GM12873 (cell line): ENCODE results near the gene PACS2.

Experiments used
- TF ChIP-seq, protein P1 (sequence below): IDR thresholded peaks from 2 replicates; pipeline ENCODE4 v1.5.1; 2012; ENCODE audit warnings: low read depth, mild to moderate bottlenecking, moderate library complexity, low read length, control low read depth; ENCODE audit not compliant: insufficient read depth; ENCODE audit errors: missing control alignments

PACS2 gene

GRCh38 chr14:105420101-105420973, 105.8 kb downstream of the PACS2 start:
- TF ChIP-seq, protein P1, sequence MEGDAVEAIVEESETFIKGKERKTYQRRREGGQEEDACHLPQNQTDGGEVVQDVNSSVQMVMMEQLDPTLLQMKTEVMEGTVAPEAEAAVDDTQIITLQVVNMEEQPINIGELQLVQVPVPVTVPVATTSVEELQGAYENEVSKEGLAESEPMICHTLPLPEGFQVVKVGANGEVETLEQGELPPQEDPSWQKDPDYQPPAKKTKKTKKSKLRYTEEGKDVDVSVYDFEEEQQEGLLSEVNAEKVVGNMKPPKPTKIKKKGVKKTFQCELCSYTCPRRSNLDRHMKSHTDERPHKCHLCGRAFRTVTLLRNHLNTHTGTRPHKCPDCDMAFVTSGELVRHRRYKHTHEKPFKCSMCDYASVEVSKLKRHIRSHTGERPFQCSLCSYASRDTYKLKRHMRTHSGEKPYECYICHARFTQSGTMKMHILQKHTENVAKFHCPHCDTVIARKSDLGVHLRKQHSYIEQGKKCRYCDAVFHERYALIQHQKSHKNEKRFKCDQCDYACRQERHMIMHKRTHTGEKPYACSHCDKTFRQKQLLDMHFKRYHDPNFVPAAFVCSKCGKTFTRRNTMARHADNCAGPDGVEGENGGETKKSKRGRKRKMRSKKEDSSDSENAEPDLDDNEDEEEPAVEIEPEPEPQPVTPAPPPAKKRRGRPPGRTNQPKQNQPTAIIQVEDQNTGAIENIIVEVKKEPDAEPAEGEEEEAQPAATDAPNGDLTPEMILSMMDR = no peak

DNA sequence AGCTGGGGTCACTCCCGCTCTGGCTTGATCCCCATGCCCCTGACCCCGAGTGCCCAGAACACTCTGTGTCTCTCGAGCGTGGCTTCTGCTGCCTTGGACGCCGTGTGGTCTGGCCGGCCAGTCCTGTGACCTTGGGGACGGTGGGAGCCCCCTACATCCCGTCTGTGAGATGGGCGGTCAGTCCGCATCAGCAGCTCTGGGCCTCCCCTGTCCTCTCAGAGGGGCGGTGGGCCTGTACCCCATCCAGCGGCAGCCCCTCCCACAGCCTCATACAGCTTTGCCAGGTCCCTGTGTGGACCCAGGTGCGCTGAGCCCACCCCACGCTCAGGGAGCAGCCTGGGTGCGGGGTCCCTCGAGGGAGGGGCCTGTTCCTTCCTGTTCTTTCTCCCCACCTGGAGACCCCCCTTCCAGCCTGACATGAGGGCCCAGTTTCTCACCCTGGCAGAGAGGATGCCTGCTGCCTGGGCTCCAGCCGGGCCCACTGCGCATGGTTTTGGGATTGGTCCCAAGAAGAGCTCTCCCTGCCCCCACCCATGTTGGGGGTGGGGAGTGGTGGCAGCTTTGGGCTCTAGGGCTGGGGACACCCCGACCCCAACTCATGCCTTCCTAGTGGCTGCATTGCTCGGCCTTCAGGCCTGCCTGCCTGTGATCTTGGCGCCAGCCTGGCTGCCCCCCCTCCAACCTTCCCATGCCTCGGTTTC, 106.6 kb downstream of the PACS2 start:
- TF ChIP-seq, protein P1 = no peak

DNA sequence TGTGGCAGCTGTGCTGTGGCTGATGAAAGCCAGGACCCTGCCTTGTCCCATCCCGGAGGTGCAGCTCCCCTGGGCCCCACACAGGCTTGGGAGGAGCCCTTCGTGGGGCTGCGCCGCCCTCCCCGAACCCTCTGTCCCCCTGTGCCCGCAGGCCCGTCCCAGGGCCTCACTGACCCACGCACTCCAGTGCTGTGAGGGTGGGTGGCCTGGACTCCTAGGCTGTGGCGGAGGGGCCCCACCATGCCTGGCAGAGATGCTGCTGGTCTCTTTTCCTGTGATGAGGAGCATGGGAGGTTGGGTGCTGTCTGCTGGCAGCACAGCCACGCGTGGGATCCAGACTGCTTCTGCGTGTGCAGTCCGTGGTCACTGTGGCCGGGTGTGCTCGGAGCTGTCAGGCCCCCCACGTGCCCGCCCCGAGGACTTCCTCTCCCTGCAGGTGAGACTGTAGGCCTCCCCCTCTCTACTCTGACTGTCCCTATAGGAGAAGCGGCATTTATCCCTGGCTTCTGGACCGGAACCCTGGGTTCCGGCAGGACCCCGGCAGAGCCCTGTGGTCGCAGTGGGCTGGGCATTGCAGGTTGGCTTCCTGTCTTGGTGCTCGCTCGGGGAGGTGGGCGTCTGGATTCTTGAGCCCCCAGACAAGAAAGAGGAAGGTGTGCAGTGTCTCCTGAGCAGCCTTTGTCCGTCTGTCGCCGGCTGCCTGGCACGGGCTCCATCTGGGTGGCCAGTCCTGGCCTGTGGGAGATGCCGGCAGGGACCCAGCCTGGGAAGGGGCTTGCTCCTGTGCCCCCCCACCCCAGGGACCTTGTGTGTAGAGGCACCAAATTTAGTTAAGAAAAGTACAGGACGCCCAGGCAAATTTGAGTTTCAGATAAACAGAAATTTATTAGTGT, 107.4 kb downstream of the PACS2 start:
- TF ChIP-seq, protein P1 = no peak

DNA sequence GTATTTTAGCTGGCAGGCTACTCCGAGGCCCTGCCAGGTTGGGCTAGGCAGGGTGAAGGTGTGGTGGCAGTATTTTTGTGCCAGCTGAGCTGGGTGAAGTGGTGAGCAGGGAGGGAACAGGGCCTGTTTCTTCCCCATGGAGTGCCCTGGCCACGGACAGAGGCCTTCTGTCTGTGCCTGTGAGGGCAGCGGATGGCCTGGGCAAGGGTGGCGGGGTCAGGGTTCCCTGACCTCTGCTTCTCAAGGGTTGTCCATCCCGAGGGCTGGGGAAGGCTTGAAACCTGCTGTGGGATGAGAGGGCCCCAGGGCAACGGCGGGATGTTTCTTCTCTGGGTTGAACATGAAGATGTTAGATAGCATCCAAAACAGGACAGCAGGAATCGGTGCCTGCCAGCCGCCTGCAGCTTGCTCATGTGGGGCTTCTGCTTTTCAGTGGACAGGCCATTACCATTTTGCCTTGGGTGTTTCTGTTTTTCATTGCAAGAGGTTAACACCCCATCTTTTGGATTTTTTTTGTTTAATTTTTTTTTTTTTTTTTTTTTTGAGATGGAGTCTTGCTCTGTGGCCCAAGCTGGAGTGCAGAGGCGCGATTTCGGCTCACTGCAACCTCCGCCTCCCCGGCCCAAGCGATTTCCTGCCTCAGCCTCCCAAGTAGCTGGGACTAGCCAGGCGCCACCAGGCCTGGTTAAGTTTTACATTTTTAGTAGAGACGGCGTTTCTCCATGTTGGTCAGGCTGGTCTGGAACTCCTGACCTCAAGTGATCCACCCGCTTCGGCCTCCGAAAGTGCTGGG, 108.3 kb downstream of the PACS2 start:
- TF ChIP-seq, protein P1 = no peak

DNA sequence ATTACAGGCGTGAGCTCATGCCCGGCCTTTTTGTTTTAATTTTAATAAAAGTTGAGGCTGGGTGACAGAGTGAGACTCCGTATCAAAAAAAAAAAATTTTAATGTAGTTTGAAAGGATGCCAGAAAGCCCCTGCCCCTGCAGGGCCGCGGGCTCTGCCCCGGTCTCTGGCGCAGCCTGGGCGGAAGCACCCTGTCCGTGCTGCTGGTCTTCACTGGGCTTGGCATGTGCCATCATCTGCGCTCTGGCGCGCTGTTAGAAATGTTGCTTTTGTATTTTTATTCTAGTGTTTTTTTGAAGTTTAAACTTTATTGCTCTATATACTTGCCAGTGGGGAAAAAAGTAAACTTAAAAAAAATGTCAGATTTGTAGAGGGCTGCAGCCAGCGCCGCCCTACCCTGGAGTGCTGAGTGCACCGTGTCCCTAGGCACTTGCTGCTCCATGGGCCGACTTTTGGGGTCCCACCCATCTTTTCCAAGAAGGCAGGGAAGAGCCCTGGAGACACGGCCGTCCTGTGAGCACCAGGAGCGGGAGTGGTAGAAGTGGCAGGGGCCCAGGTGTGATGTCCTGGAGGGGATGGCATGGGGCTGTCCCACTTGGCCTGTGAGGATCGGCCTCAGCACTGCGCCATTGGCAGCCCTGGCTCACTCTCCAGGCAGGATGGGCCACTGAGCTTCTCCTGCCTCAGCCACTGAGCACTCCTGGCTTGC, 109.1 kb downstream of the PACS2 start:
- TF ChIP-seq, protein P1 = no peak

DNA sequence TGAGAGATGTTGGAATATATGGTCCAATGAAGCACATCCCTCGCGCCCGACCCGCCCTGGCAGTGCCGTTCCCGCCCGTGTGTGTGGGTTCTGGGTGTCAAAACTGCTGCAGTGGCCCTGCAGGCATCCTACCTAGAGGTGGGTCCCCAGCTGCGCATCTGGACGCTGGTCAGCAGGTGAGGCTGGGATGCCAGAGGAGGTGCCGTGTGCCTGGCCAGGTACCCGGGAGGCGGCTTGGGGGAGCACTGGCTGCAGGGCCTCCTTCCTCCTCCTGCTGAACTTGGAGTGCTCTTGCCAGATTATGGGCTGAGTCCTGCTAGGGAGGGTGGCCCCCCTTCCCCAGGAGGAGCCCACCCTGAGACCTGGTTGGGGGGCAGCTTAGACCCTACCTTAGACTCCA, 110.3 kb downstream of the PACS2 start:
- TF ChIP-seq, protein P1 = no peak
